Natural killer cell (primary cell): ENCODE results near the gene HOMER3. TPM values are rescaled to one million over a fixed set of nuclear protein-coding genes. Genes with fewer than 3 reads are reported as not detected.

Experiments
- ATAC-seq, 3 donors: fragments of 150-1000 bp in 2 of 3; fragments of 200-7000 bp in 1 of 3; cut with Tn5 transposase; 1 replicate in 1 of 3; 2 replicates in 2 of 3; pipeline ENCODE4 v1.10.0; 2021; ENCODE audit warnings: mild to moderate bottlenecking in 2 of 3, moderate library complexity in 2 of 3
- DNase-seq, 2 donors: peaks; one replicate each; pipeline versions ENCODE4 v3.0.0 to v3.0.0-alpha.2; 2013 to 2021; ENCODE audit warnings: mixed read lengths in 1 of 2
- H3K27ac ChIP-seq: one replicate; pipeline ENCODE4 v1.5.1; 2013; ENCODE audit warnings: mild to moderate bottlenecking, low read length
- H3K27me3 ChIP-seq: one replicate; pipeline ENCODE4 v1.6.1; 2013; ENCODE audit warnings: low read length; ENCODE audit not compliant: control insufficient read depth, insufficient read depth
- H3K36me3 ChIP-seq: one replicate; pipeline ENCODE4 v1.6.1; 2013; ENCODE audit warnings: low read length; ENCODE audit not compliant: control insufficient read depth, insufficient read depth
- H3K4me1 ChIP-seq: one replicate; pipeline ENCODE4 v1.6.1; 2013; ENCODE audit warnings: low read length; ENCODE audit not compliant: control insufficient read depth, insufficient read depth
- H3K4me3 ChIP-seq: one replicate; pipeline ENCODE4 v1.5.1; 2013; ENCODE audit warnings: low read length
- H3K9me3 ChIP-seq: one replicate; pipeline ENCODE4 v1.6.1; 2013; ENCODE audit warnings: low read length; ENCODE audit not compliant: control insufficient read depth, insufficient read depth
- H3K27ac Mint-ChIP-seq, 2 donors: one replicate each; pipeline ENCODE4 v1.8.0; 2022; ENCODE audit warnings: mild to moderate bottlenecking in 2 of 2, mixed read lengths in 2 of 2, moderate library complexity in 1 of 2
- H3K27me3 Mint-ChIP-seq, 2 donors: one replicate each; pipeline ENCODE4 v1.8.0; 2022; ENCODE audit warnings: low read depth in 2 of 2, mixed read lengths in 2 of 2
- H3K36me3 Mint-ChIP-seq: one replicate; pipeline ENCODE4 v1.8.0; 2022; ENCODE audit warnings: mixed read lengths
- H3K4me1 Mint-ChIP-seq, 2 donors: one replicate each; pipeline ENCODE4 v1.8.0; 2022; ENCODE audit warnings: mixed read lengths in 2 of 2
- H3K4me3 Mint-ChIP-seq: one replicate; pipeline ENCODE4 v1.8.0; 2022; ENCODE audit warnings: mild to moderate bottlenecking, moderate library complexity, mixed read lengths
- H3K9me3 Mint-ChIP-seq, 2 donors: one replicate each; pipeline ENCODE4 v1.8.0; 2022; ENCODE audit warnings: mixed read lengths in 2 of 2
- WGBS: methylation state at CpG from one replicate; pipeline ENCODE4 v1.1.7; 2013; ENCODE audit warnings: missing lambda C conversion rate; ENCODE audit not compliant: insufficient coverage; 5-methylcytosine and 5-hydroxymethylcytosine counted together
- intact Hi-C: fragments of 100-400 bp; cut with micrococcal nuclease; formaldehyde crosslinking; loops from one replicate; pipeline ENCODE4 v1.14.2; 2022
- total RNA-seq, 4 donors: library from RNA; stranded (reverse); fragments of 120-200 nt in 1 of 4; gene quantifications; one replicate each; pipeline versions ENCODE4 v1.2.3 to v1.2.4, GENCODE V29; 2013 to 2022
- TF ChIP-seq, protein P1 (sequence below): fragments of 200-600 bp; IDR thresholded peaks from one replicate; pipeline ENCODE4 v1.8.0; 2022; ENCODE audit warnings: antibody characterized with exemption

HOMER3 gene
- total RNA-seq, 3 donors from 2014 or later (not counting 1 experiment from before 2014, with no cell fraction given) = 0.19 to 4.8 TPM; not detected in 1

DNA sequence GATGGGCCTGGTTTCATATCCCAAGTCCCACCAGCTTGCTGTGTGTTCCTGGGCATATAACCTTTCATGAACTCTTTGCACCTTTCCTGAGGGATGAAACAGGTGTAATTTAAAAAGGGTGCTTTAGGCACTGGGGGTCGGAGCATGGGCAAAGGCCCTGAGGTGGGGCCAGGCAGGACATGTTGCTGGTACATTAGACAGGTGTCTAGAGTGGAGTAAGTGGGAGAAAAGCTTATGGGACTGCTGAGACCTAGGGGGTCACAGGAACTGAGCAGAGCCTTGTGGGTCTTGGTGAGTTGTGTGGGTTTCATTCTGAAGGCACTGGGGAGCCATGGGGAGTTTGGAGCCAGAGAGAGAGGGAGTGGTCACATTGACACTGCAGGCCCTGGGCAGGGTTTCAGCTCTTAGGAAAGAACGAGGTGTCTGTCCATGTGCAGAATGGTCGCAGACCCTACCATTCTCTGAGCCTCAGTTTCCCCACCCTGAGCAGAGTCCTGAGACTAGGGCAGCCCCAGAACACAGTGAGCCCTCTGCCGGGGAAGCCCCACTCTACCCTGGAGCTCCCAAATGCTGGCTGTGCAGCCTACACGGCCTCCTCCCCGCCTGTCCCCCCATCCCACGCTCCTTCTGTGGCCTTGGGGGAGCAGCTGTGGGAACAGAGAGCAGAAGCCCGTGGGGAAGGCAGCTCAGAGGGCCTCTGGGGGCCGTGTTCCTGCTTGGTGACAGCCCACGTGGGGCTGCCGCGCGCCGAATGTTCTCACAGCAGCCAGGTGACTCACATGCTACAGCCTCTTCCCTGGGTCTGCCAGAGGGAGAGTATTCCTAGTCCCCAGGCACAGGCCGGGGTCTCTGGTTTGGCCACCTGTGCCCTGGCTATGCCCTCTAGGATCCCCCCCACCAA, 7.3 kb upstream of the HOMER3 start:
- H3K27ac Mint-ChIP-seq = no peak overlapping the region
- no peak overlapping the region for H3K4me3 ChIP-seq
- WGBS = 87% methylated on average over 15 of the region's 15 CpGs
- DNase-seq (no peak), ATAC-seq (no peak)
- H3K36me3 Mint-ChIP-seq = no peaks in the 10 kb centered on the region
- TF ChIP-seq, protein P1, sequence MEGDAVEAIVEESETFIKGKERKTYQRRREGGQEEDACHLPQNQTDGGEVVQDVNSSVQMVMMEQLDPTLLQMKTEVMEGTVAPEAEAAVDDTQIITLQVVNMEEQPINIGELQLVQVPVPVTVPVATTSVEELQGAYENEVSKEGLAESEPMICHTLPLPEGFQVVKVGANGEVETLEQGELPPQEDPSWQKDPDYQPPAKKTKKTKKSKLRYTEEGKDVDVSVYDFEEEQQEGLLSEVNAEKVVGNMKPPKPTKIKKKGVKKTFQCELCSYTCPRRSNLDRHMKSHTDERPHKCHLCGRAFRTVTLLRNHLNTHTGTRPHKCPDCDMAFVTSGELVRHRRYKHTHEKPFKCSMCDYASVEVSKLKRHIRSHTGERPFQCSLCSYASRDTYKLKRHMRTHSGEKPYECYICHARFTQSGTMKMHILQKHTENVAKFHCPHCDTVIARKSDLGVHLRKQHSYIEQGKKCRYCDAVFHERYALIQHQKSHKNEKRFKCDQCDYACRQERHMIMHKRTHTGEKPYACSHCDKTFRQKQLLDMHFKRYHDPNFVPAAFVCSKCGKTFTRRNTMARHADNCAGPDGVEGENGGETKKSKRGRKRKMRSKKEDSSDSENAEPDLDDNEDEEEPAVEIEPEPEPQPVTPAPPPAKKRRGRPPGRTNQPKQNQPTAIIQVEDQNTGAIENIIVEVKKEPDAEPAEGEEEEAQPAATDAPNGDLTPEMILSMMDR = no peak
- intact Hi-C loops = no loop called here
- H3K4me1 ChIP-seq = peaks cover 22% of the 10 kb centered on the region
- H3K36me3 ChIP-seq = no peaks in the 10 kb centered on the region
- H3K4me3 Mint-ChIP-seq = no peak overlapping the region
- H3K4me1 Mint-ChIP-seq = peaks cover 0 to 9% of the 10 kb centered on the region in 2 donors
- no peaks in the 10 kb centered on the region for H3K9me3 Mint-ChIP-seq
- H3K27me3 Mint-ChIP-seq = peaks cover 3 to 20% of the 10 kb centered on the region in 2 donors
- H3K9me3 ChIP-seq = no peaks in the 10 kb centered on the region
- H3K27me3 ChIP-seq = peaks cover 2% of the 10 kb centered on the region
- H3K27ac ChIP-seq = no peak overlapping the region

DNA sequence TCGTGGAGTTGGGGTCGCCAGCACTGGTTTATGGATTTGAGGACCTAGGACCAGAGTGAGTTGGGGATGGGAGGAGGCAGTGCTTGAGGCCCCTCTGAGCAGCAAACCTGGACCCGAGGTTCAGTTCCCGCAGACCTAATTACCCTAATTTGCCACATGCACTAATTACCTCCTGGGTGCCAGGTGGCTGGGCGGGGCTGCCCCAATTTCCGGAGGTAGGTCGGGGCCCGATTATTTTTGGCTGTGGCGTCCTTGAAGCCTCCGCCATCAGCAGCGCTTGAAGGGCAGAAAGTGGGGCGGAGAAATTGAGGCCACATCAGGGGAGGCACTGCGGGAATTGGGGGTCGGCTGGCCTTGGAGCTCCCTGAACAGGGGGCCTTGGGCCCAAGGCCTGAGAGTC, 5.9 kb upstream of the HOMER3 start:
- Mint-ChIP-seq H3K4me3 (no peak overlapping the region), H3K36me3 (no peaks in the 10 kb centered on the region), H3K4me1 (peaks cover 0 to 12% of the 10 kb centered on the region in 2 donors), H3K27me3 (peaks cover 11 to 26% of the 10 kb centered on the region in 2 donors), H3K27ac (no peak overlapping the region), H3K9me3 (no peaks in the 10 kb centered on the region)
- ATAC-seq = no peak
- H3K36me3 ChIP-seq = no peaks in the 10 kb centered on the region
- H3K27ac ChIP-seq = no peak overlapping the region
- intact Hi-C loops = no loop called here
- DNase-seq = no peak
- peaks cover 2% of the 10 kb centered on the region for H3K27me3 ChIP-seq
- TF ChIP-seq, protein P1 = no peak
- WGBS = 84% methylated on average over 14 of the region's 14 CpGs
- no peak overlapping the region for H3K4me3 ChIP-seq
- H3K4me1 ChIP-seq = peaks cover 22% of the 10 kb centered on the region
- H3K9me3 ChIP-seq = no peaks in the 10 kb centered on the region

DNA sequence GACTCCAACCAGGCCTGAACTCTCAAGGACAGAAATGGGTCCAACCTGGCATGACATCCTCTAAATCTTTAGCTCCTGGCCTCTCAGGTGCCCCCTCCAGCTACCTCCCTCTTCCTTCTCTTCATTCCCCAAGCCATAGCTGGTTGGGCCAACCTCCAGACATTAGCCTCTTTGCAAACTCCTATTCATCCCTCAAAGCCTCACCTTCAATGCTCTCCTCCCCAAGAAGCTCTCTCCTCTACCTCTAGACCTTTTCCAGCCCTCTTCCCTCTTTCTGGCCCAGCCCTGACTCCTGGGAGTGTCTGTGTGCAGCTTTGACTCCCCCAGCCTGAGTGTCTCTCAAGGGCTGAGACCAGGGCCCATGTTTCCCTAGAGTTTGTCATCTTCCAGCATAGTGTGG, 5.3 kb upstream of the HOMER3 start:
- no peak for DNase-seq
- Histone ChIP-seq H3K27ac (no peak overlapping the region), H3K9me3 (no peaks in the 10 kb centered on the region), H3K4me3 (no peak overlapping the region), H3K27me3 (peaks cover 8% of the 10 kb centered on the region), H3K4me1 (peaks cover 26% of the 10 kb centered on the region), H3K36me3 (no peaks in the 10 kb centered on the region)
- no peaks in the 10 kb centered on the region for H3K9me3 Mint-ChIP-seq
- H3K4me3 Mint-ChIP-seq = no peak overlapping the region
- H3K27ac Mint-ChIP-seq = no peak overlapping the region
- no peaks in the 10 kb centered on the region for H3K36me3 Mint-ChIP-seq
- H3K27me3 Mint-ChIP-seq = peaks cover 17 to 27% of the 10 kb centered on the region in 2 donors
- ATAC-seq = no peak
- peaks cover 0 to 18% of the 10 kb centered on the region in 2 donors for H3K4me1 Mint-ChIP-seq
- intact Hi-C loops = no loop called here
- TF ChIP-seq, protein P1 = no peak
